HepG2 (cell line): ENCODE results near the gene RBM47. TPM values are rescaled to one million over a fixed set of nuclear protein-coding genes. Genes with fewer than 3 reads are reported as not detected.

Experiments used
- ATAC-seq: fragments of 200-7000 bp; cut with Tn5 transposase; 3 replicates; pipeline ENCODE4 v1.9.1; 2020; ENCODE audit warnings: mild to moderate bottlenecking, moderate library complexity
- BruUV-seq: library from RNA; stranded (reverse); fragments of 400-500 nt; replicated peaks from 2 replicates; lab custom pipeline; 2021; lab: Mats Ljungman, UMichigan
- CTCF ChIA-PET: fragments of 300-600 bp; formaldehyde crosslinking; extraction: SDS; loops from one replicate; lab custom pipeline; 2021; ENCODE audit warnings: low total read pairs, inconsistent platforms, low intra/inter-chr PET ratio; lab: Yijun Ruan, JAX
- POLR2A ChIA-PET: fragments of 350-600 bp; sonication (Branson Sonifier 250); formaldehyde crosslinking; loops from one replicate; lab custom pipeline; 2020; ENCODE audit warnings: antibody characterized with exemption, inconsistent platforms; lab: Yijun Ruan, JAX
- DNase-seq: peaks from one replicate; pipeline ENCODE4 v3.0.0-alpha.2; 2015; ENCODE audit warnings: low spot score
- FAIRE-seq: peaks from 3 replicates; lab custom pipeline; 2011; peaks lifted over from hg19 to GRCh38; lab: Jason Lieb, UNC
- H2AFZ ChIP-seq: one replicate; pipeline ENCODE4 v1.6.1; 2011; ENCODE audit warnings: low read length, inconsistent platforms
- H3K27ac ChIP-seq: fragments of 300-600 bp; 3 replicates; pipeline ENCODE4 v1.8.0; 2011; ENCODE audit warnings: mixed run types, mild to moderate bottlenecking, mixed read lengths, low read length, inconsistent platforms; ENCODE audit not compliant: insufficient read depth; ENCODE audit errors: extremely low read length
- H3K27me3 ChIP-seq, 2 experiments: fragments of 200-600 bp in 1 of 2; 2 replicates in 1 of 2; 3 replicates in 1 of 2; pipeline versions ENCODE4 v1.6.0 to v1.8.0; 2011; ENCODE audit warnings: low read length in 2 of 2, mild to moderate bottlenecking in 2 of 2, moderate library complexity in 2 of 2, inconsistent platforms in 1 of 2; ENCODE audit not compliant: insufficient read depth in 2 of 2, control insufficient read depth in 1 of 2
- H3K36me3 ChIP-seq, 2 experiments: fragments of 200-600 bp in 1 of 2; replicated peaks in 1 of 2; 2 replicates in 1 of 2; 3 replicates in 1 of 2; pipeline versions ENCODE4 v1.5.1 to v1.8.0; 2011; ENCODE audit warnings: low read length in 2 of 2, inconsistent platforms in 1 of 2; ENCODE audit not compliant: insufficient read depth in 2 of 2, control insufficient read depth in 1 of 2
- H3K4me1 ChIP-seq: 2 replicates; pipeline ENCODE4 v1.5.1; 2012; ENCODE audit warnings: low read length, inconsistent platforms; ENCODE audit not compliant: insufficient read depth
- H3K4me2 ChIP-seq: 2 replicates; pipeline ENCODE4 v1.6.0; 2011; ENCODE audit warnings: low read depth, low read length, inconsistent platforms
- H3K4me3 ChIP-seq, 3 experiments: fragments of 200-600 bp in 1 of 3; sonication (generic), shearing (Covaris generic) in 1 of 3; replicated peaks in 1 of 3; 2 replicates each; pipeline ENCODE4 v1.5.1; 2011 to 2016; ENCODE audit warnings: low read length in 3 of 3, inconsistent platforms in 2 of 3, low read depth in 2 of 3, mild to moderate bottlenecking in 2 of 3, control low read depth in 1 of 3, mixed read lengths in 1 of 3; ENCODE audit not compliant: insufficient read depth in 1 of 3
- H3K79me2 ChIP-seq: one replicate; pipeline ENCODE4 v1.6.1; 2011; ENCODE audit warnings: low read length, inconsistent platforms; ENCODE audit not compliant: insufficient read depth
- H3K9ac ChIP-seq: 2 replicates; pipeline ENCODE4 v1.6.0; 2011; ENCODE audit warnings: mild to moderate bottlenecking, low read depth, low read length, inconsistent platforms; ENCODE audit not compliant: insufficient read depth
- H3K9me3 ChIP-seq: 2 replicates; pipeline ENCODE4 v1.5.1; 2012; ENCODE audit warnings: mild to moderate bottlenecking, low read length
- H4K20me1 ChIP-seq: 2 replicates; pipeline ENCODE4 v1.6.0; 2011; ENCODE audit warnings: inconsistent platforms, mild to moderate bottlenecking, low read length, moderate library complexity; ENCODE audit not compliant: insufficient read depth
- AKAP8 ChIP-seq: sonication (generic); formaldehyde crosslinking; IDR thresholded peaks from 2 replicates; pipeline ENCODE4 v1.5.1; 2020; ENCODE audit warnings: mild to moderate bottlenecking, missing genetic modification reagents
- ARHGAP35 ChIP-seq: sonication (generic); formaldehyde crosslinking; IDR thresholded peaks from 2 replicates; pipeline ENCODE4 v1.9.0; 2022; ENCODE audit warnings: mild to moderate bottlenecking, inconsistent platforms, moderate library complexity, missing genetic modification reagents, borderline replicate concordance
- CBX5 ChIP-seq: sonication (generic); formaldehyde crosslinking; IDR thresholded peaks from 2 replicates; pipeline ENCODE4 v1.4.0; 2020; ENCODE audit warnings: missing genetic modification reagents, borderline replicate concordance
- CEBPB ChIP-seq: IDR thresholded peaks from 2 replicates; pipeline ENCODE4 v1.6.1; 2011; ENCODE audit warnings: low read depth, low read length, improper control_type of control experiment, borderline replicate concordance
- GABPA ChIP-seq, 2 experiments: IDR thresholded peaks; 2 replicates each; pipeline ENCODE4 v1.6.1; 2011 to 2016; ENCODE audit warnings: low read depth in 2 of 2, low read length in 1 of 2, missing biosample characterization in 1 of 2, missing genetic modification characterization in 1 of 2
- HNRNPUL1 ChIP-seq: fragments of 200-400 bp; formaldehyde crosslinking; IDR thresholded peaks from 2 replicates; pipeline ENCODE4 v1.6.1; 2017; ENCODE audit warnings: low read depth, mild to moderate bottlenecking, low read length, moderate library complexity
- JUN ChIP-seq: sonication (generic); formaldehyde crosslinking; IDR thresholded peaks from 2 replicates; pipeline ENCODE4 v1.4.0; 2020; ENCODE audit warnings: mild to moderate bottlenecking, missing genetic modification reagents
- MEIS1 ChIP-seq: sonication (generic); formaldehyde crosslinking; IDR thresholded peaks from 2 replicates; pipeline ENCODE4 v1.9.0; 2021; ENCODE audit warnings: mild to moderate bottlenecking, missing genetic modification reagents, moderate library complexity, borderline replicate concordance
- MLLT10 ChIP-seq: sonication (generic); formaldehyde crosslinking; IDR thresholded peaks from 2 replicates; pipeline ENCODE4 v1.4.0; 2020; ENCODE audit warnings: missing genetic modification reagents
- NR0B2 ChIP-seq: sonication (generic); formaldehyde crosslinking; IDR thresholded peaks from 2 replicates; pipeline ENCODE4 v1.4.0; 2020; ENCODE audit warnings: mild to moderate bottlenecking, missing genetic modification reagents
- REL ChIP-seq: sonication (generic); formaldehyde crosslinking; conservative IDR thresholded peaks from 2 replicates; pipeline ENCODE4 v1.8.0; 2022; ENCODE audit warnings: mild to moderate bottlenecking, missing genetic modification reagents, moderate library complexity
- SSRP1 ChIP-seq: IDR thresholded peaks from 2 replicates; pipeline ENCODE4 v1.6.1; 2016; ENCODE audit warnings: control low read depth
- ZNF142 ChIP-seq: sonication (generic); formaldehyde crosslinking; IDR thresholded peaks from 2 replicates; pipeline ENCODE4 v1.4.0; 2020; ENCODE audit warnings: missing genetic modification reagents
- ZNF362 ChIP-seq: sonication (generic); formaldehyde crosslinking; IDR thresholded peaks from 2 replicates; pipeline ENCODE4 v1.4.0; 2020; ENCODE audit warnings: missing genetic modification reagents, mild to moderate bottlenecking, borderline replicate concordance
- ZNF589 ChIP-seq: sonication (generic); formaldehyde crosslinking; conservative IDR thresholded peaks from 2 replicates; pipeline ENCODE4 v1.8.0; 2022; ENCODE audit warnings: mild to moderate bottlenecking, moderate library complexity, missing genetic modification reagents
- ZNF614 ChIP-seq: IDR thresholded peaks from 2 replicates; pipeline ENCODE4 v1.6.1; 2018; ENCODE audit warnings: missing biosample characterization, missing genetic modification reagents, inconsistent platforms, borderline replicate concordance
- ZSCAN12 ChIP-seq: sonication (generic); formaldehyde crosslinking; IDR thresholded peaks from 2 replicates; pipeline ENCODE4 v1.9.0; 2021; ENCODE audit warnings: mild to moderate bottlenecking, missing genetic modification reagents
- ZSCAN9 ChIP-seq: IDR thresholded peaks from 2 replicates; pipeline ENCODE4 v1.6.1; 2016; ENCODE audit warnings: borderline replicate concordance
- WGBS: methylation state at CpG from one replicate; pipeline ENCODE4 v1.1.6; 2017; ENCODE audit warnings: low lambda C conversion rate; 5-methylcytosine and 5-hydroxymethylcytosine counted together
- in situ Hi-C: cut with HindIII; loops from 2 replicates; pipeline ENCODE4 v1.10.0; 2017; ENCODE audit warnings: low pct_unique_long_range_greater_than_20kb; ENCODE audit not compliant: extremely low pct_ligation_motif_present
- intact Hi-C: fragments of 100-400 bp; cut with micrococcal nuclease; formaldehyde crosslinking; loops from one replicate; pipeline ENCODE4 v1.10.0; 2022; ENCODE audit not compliant: unreplicated experiment
- polyA plus RNA-seq, 8 experiments: library from polyadenylated mRNA; depleted of rRNA in 3 of 8; stranded (reverse) in 7 of 8; unstranded in 1 of 8; fragments of >200 nt; fragmentation: Illumina TruSeq in 4 of 8; extraction: Trizol in 4 of 8; gene quantifications; 2 replicates each; pipeline versions ENCODE4 v1.2.1 to v1.2.3, GENCODE V29; 2011 to 2016; ENCODE audit warnings: low read depth in 4 of 8, missing spikeins in 1 of 8, mixed read lengths in 1 of 8; ENCODE audit not compliant: insufficient read depth in 1 of 8
- total RNA-seq, 5 experiments: library from RNA; depleted of rRNA; stranded (reverse); fragments of >200 nt; fragmentation: Illumina TruSeq; extraction: Trizol; gene quantifications; 2 replicates each; pipeline ENCODE4 v1.2.3, GENCODE V29; 2016; ENCODE audit warnings: low read depth in 1 of 5

Gene RBM47
- total and polyA plus RNA-seq, 2 of the 13 experiments (the other 11 are each of a cell fraction or from before 2014, with no cell fraction given) = 1.2 to 2.5 TPM

- no peak for TF ChIP-seq ZNF362
- TF ChIP-seq GABPA (IDR thresholded peaks at IDR 0.05; ENCODE audit: low read depth, low read length) = no peak
- no peak for TF ChIP-seq GABPA (CRISPR knock-in tag; IDR thresholded peaks at IDR 0.05; ENCODE audit: low read depth)
- no peak for TF ChIP-seq MLLT10 (CRISPR knock-in tag)
- no peak for TF ChIP-seq HNRNPUL1
- TF ChIP-seq ZNF614 (CRISPR knock-in tag) = no peak
- TF ChIP-seq ARHGAP35 (CRISPR knock-in tag) = no peak
- no peak for TF ChIP-seq CEBPB
Observed at GRCh38 chr4:40401096-40401495, 228.6 kb downstream of the RBM47 start (continued).

GRCh38 chr4:40399578-40399977, 230.1 kb downstream of the RBM47 start:
- H2AFZ ChIP-seq = no peak overlapping the region
- no peak for FAIRE-seq
- no peak overlapping the region for H3K4me2 ChIP-seq
- intact Hi-C loops (no loop called here), in situ Hi-C loops (no loop called here)
- BruUV-seq = no TSS peak
- H3K27me3 ChIP-seq = 0 out of 5 replicates have a peak, but pooled peaks cover 0 to 3% of the 10 kb centered on the region in 2 experiments
- POLR2A ChIA-PET = no interaction called here
- H3K9ac ChIP-seq = no peak overlapping the region
- WGBS = 68% methylated on average over 3 of the region's 3 CpGs
- H3K79me2 ChIP-seq = no peaks in the 10 kb centered on the region
- H4K20me1 ChIP-seq = no peaks in the 10 kb centered on the region
- no peak overlapping the region for H3K27ac ChIP-seq
- no peak for ATAC-seq
- peaks cover 39% of the 10 kb centered on the region for H3K4me1 ChIP-seq
- H3K9me3 ChIP-seq = no peaks in the 10 kb centered on the region
- no peak for DNase-seq
- CTCF ChIA-PET = no interaction called here
- H3K36me3 ChIP-seq = no peaks in the 10 kb centered on the region
- H3K4me3 ChIP-seq = no peak overlapping the region
- TF ChIP-seq JUN (CRISPR knock-in tag) (no peak), ZSCAN9 (CRISPR knock-in tag) (no peak), REL (CRISPR knock-in tag) (no peak), MEIS1 (CRISPR knock-in tag) (no peak), NR0B2 (CRISPR knock-in tag) (no peak), ZSCAN12 (no peak), SSRP1 (CRISPR knock-in tag) (no peak), ZNF142 (no peak), AKAP8 (CRISPR knock-in tag) (no peak), ZNF589 (CRISPR knock-in tag) (no peak), CBX5 (CRISPR knock-in tag) (no peak), MLLT10 (CRISPR knock-in tag) (no peak)
